Measurements from ENCODE around the gene KISS1R.
"Not testable (repeated sequence)": the region's sequence is repeated elsewhere in the genome, so short reads cannot be mapped to it uniquely, and the experiment has no call there.

Gene KISS1R

DNA sequence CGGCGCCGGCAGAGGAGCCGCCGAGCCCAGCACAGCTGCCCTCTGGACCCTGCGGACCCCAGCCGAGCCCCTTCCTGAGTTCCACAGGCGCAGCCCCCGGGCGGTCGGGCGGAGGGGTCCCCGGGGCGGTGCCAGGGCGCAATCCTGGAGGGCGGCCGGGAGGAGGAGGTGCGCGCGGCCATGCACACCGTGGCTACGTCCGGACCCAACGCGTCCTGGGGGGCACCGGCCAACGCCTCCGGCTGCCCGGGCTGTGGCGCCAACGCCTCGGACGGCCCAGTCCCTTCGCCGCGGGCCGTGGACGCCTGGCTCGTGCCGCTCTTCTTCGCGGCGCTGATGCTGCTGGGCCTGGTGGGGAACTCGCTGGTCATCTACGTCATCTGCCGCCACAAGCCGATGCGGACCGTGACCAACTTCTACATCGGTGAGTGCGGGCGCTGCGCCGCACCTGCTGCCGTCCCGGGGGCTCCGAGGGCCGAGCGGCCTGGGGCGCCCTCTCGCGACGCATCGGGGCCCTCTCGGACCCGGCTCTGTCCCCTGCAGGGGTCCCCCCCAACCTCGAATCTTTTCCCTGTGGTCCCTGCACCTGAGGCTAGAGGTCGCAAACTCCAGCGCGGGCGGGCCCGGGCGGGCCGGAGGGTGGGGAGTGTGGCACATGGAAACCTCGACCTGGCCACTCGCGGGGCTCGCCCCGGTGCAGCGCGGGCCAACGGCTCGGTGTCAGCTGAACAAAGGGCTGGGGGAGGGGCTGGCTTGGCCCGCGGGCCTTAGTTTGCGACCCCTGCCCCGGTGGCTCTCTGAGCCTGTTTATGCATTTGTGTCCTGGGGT lies at the start of gene KISS1R:
Gene KISS1R (plus strand): TSS at position 11 of the 829 bp plus-strand sequence. CDS start 170 bp downstream, at position 181.
- DNase-seq = peak; percentile 45

DNA sequence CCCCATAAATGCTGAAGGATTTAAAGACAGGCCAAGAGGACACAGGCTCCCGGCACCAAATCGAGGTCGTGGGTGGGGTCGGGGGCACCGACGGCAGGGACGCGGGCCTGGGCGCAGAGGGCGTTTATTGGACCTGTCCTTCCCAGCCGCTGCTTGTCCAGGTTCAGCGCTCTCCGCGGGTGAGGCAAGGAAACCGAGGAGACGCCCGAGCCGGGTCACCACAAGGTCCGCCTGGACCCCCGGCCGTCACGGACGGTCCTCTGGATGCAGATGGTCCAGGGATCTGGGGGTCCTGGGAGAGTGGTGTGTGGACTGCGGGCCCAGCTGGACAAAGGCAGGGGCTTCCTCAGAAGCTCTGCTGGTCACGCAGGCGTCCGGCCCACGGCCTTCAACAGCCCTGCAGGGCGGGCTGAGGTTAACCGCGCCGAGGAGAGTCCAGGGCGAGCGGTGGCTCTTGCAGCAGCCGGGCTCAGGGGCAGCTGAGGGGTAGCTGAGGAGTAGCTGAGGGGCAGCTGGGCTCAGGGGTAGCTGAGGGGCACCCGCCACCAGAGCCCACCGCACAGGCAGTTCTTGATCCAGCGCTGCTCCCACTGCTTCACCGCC lies 49.2 kb upstream of the KISS1R start:
- DNase-seq = no peak

DNA sequence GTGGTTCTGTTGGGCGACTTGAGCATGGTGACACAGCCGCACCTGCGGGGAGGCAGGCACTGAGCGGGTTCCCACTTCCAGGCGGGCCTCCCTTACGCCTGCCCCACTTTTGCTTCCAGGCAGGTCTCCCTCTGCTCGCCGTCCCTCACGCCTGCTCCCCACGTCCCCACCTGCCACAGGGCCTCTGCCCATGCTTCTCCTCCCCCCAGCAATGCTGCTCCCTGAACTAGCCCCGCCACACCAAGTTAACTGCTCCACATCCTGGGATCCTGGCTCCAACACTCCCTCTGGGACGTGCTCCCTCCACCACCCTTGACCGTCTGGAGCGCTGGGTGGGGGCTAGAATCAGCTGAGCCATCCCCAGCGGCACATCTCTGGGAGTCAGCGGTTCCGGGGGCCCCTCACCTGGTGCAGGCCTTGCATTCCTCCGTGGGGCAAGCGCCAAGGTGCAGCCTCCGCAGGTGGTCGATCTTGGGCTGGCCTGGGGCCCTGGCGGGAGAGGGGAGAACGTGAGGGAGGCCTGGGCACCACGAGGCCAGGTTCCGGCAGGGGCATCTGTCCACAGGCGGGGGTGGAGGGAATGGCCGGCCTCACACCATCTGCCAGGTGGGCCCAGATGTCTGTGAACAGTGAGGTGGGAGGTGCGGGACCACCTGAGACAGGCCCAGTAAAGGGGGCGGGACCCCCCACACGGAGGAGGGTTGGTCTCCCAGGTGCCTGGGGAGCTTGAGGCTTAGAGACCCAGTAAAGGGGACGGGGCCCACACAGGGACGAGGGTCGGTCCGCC lies 48.5 kb upstream of the KISS1R start:
- DNase-seq = no peak

DNA sequence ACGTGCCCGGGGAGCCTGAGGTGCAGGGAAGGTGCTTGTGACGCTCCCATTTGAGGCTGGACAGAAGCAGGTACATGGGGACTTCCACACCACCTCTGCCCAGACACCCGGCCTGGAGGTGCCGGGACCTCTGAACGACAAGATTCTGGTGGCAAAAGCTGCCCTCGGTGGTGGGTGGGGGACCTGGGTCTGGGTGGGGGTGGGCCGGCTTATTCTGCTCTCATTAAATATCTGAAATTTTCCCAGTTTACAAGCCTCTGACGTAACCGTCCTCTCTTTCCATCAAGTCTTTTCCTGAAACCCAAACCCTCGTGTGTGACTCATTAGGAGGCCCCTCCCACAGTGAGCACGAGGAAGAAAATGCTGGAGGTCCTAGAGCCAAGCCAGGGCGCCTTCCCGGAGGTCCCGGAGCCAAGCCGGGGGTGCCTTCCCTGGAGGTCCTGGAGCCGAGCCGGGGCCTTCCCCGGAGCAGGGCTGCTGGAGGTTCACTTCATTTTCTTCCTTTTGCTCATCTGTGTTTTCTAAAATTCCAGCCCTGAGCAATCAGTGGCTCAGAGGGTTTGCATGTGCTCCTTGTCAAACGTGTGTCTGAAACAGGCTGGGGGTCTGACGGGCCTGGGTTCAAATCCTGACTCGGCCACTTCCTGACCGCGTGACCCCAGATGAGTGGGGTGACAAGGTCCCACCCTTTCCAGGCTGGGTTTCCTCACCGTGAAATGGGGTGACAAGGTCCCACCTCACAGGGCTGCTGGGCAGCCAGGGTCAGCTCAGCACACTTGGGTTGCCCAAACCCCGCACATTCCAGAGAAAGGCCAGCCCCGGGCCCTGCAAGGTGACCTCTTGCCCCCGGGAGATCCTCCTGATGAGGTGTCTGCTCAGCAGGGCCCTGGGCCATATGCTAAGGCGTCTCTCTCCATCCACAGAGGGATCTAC lies 47.6 kb upstream of the KISS1R start:
- DNase-seq = no peak

DNA sequence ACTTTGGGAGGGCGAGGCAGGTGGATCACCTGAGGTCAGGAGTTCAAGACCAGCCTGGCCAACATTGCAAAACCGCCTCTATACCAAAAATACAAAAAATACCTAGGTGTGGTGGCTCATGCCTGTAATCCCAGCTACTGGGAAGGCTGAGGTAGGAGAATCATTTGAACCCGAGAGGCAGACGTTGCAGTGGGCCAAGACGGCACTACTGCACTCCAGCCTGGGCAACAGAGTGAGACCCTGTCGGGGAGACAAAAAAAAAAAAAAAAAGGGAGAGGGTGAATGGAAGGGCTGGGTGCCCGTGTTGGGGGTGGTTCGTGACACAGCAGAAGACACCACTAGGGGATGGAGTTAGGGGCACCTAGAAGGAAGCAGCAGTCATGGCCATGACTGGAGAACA lies 46.8 kb upstream of the KISS1R start:
- DNase-seq = no peak

DNA sequence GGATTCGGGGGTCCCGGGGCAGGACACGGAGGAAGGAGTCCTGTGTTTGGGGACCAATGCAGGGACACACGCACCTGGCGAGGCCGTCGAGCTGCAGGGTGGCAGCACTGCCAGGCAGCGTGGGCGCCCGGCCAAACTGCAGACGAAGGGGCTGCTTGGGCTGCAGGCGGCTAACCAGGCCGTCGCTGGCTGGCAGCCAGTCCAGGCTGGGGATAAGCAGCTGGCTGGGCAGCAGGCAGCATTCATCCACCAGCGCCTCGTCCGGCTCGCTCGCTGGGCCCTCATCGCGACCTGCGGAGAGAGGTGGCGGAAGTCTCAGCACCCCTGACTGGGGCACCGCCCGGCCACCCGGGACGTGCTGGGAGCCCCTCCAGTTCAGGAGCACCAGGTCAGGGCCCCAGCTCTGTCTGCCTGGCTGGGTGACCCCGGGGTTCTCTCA lies 46.2 kb upstream of the KISS1R start:
- no peak for DNase-seq

DNA sequence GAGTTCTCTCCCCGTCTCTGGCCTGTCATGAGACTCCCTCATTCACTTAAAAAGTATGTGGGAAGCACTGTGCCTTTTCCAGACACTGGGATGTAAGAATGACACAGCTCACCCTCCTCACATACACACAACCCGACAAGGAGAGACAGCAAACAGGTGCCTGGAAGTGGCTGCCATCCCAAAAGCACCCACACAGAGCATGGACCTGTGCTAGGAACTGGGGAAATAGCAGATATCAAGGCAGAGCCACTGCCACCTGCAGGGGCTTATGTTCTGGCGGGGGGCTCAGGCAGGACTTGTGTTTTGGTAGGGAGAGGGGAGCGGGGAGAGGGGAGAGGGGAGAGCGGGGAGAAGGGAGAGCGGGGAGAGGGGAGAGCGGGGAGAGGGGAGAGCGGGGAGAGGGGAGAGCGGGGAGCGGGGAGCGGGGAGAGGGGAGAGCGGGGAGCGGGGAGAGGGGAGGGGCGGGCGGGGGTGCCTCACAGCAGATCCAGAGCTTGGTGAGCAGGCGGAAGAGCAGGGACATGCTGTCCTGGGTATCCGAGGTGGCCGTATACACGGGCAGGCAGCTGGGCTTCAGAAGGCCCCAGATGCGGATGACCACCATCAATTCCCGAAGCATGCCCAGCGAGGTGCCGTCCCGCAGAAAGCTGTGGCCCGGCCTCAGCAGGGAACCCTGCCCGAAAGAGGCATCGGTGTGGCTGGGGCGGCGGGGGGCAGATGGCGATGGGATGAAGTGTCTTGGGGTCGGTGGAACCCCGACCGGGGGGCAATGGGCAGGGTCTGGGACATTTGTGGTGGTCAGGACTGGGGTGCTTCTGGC lies 45.5 kb upstream of the KISS1R start:
- no peak for DNase-seq

DNA sequence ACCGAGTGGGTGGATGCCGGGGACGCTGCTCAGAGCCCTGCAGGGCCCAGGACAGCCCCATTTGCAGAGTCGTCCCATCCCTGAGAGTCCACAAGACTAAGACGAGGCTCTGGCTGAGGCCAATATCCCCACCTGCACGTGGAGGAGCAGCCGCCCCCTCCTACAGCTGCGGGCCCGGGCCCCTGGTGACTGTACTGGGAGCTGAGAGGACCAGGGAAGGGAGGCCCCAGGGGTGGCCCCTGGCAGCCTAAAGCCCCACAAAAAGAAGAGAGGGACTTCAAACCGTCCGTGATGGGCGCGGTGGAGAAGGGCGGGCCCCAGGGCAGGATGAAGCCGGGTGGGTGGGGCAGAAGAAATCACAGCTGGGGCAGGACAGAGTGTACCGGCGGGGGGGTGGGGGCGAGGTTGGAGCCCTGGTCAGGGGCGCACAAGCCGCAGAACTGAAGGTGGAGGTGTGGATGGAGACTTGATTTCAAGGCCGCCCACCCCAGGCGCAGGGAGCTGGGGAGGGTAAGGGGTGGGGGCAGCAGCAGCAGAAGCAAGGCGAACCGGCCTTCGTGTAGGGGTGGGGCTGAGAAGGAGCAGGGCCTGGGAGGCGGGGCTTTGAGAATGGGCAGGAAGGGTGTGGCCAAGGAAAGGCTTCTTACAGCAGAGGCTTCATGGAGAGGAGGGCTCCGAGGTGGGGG lies 44.7 kb upstream of the KISS1R start:
- DNase-seq = peak; percentile 77

DNA sequence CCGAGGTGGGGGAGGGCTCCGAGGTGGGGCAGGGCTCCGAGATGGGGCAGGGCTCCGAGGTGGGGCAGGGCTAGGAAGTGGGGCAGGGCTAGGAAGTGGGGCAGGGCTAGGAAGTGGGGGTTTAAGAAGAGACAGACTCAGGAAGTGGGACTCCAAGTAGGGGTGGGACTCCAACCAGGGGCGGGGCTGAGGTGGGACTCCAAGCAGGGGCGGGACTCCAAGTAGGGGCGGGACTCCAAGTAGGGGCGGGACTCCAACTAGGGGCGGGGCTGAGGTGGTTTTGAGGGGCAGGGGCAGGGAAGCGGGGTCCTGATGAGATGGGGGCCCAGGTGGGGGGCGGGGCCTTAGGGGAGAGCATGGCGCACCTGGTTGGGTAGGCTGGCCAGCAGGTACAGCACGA lies 44.0 kb upstream of the KISS1R start:
- peak; percentile 61 for DNase-seq

DNA sequence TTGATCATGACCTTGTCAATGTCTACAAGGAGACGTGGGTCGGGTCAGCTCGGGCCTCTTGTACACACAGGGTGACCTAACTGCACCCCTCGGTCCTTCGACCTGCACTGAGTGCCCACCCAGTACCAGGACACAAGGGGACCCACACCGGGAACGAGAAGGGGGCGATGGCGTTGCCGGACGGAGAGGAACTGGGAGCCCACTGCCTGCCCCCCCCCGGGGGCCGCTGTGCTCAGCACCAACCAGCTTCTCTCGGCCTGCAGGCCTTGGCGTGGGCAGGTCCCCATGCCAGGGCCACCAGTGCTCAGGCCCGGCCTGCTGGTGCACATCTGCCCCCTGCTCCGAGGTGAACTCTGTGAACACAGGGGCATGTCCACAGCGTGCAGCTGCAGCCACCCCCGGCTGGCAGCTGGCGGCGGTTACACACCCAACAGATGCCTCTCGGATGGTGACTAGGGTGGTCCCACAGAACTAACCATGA lies 43.5 kb upstream of the KISS1R start:
- no peak for DNase-seq

DNA sequence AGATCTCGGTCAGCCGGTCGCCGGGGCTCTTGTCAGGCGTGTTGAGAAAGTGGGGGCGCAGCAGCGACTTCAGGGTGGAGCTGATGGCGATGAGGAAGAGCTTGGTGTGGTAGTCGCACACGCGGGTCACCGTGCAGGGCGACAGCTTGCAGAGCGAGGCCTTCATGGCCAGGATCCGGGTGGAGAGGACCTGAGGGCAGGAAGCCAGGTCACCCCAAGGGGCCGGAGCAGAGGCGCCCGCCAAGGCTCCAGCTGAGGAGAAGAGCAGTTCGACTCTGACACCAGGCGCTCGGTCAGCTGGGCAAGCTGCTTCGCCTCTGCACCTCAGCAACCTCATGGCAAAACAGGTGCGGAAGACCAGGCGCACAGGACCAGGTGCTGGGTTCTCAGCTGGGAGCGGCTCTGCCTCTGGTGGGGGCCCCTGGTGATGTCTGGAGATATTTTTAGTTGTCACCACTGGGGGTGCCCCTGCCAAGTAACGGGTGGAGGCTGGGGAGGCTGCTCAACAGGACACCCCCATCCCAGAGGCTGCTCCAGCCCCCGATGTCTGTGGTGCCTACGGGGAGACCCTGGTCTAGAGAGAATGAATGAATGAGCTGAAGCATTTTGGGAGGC lies 41.8 kb upstream of the KISS1R start:
- no peak for DNase-seq

DNA sequence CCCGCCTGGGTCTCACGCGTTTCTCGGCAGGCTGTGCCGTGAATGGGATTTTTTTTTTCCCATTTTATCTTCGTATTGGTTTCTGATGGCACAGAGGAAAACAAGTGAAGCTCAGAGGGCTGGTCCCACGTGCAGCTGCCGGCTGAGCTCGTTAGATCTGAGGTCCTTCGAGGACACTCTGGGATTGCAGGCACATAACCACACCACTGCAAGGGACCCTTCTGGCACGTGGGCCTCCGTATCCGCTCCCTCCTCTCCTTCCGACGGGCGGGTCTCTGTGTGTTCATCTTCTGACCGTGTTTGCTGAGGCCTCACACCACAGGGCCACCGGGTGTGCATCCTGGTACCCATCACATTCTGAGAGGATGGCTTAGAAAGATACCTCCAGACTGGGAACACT lies 41.0 kb upstream of the KISS1R start:
- no peak for DNase-seq

DNA sequence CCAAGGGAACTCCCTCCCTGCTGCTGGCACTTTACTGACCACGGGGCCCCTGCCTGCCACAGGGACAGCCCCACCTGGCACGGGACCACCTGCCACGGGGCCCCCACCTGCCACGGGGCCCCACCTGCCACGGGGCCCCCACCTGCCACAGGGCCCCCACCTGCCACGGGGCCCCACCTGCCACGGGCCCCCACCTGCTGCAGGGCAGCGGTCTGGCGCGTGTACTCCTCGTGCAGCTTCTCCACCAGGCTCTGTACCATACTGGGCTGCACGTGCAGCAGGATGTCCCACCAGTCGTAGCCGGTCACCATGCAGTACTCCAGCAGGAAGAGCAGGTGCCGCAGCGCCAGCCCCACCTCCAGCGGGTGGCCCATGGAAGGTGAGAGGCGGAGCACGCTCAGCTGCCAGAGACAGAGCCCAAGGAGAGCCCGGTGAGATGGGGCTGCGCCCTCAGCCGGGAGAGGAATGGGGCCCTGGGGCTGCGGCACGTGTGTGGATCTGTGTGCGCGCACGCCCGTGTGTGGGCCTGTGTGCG lies 40.3 kb upstream of the KISS1R start:
- DNase-seq = no peak

DNA sequence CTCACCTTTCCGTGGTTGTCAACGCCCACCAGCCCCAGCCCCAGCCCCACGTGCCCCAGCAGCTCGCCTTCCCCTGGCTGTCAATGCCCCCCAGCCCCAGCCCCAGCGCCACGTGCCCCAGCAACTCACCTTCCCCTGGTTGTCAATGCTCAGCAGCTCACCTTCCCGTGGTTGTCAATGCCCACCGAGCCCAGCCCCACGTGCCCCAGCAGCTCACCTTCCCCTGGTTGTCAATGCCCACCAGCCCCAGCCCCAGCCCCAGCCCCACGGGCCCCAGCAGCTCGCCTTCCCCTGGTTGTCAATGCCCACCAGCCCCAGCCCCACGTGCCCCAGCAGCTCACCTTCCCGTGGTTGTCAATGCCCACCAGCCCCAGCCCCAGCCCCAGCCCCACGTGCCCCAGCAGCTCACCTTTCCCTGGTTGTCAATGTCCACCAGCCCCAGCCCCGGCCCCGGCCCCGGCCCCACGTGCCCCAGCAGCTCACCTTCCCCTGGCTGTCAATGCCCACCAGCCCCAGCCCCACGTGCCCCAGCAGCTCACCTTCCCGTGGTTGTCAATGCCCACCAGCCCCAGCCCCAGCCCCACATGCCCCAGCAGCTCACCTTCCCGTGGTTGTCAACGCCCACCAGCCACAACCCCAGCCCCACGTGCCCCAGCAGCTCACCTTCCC lies 39.0 kb upstream of the KISS1R start:
- not testable (repeated sequence) for DNase-seq

DNA sequence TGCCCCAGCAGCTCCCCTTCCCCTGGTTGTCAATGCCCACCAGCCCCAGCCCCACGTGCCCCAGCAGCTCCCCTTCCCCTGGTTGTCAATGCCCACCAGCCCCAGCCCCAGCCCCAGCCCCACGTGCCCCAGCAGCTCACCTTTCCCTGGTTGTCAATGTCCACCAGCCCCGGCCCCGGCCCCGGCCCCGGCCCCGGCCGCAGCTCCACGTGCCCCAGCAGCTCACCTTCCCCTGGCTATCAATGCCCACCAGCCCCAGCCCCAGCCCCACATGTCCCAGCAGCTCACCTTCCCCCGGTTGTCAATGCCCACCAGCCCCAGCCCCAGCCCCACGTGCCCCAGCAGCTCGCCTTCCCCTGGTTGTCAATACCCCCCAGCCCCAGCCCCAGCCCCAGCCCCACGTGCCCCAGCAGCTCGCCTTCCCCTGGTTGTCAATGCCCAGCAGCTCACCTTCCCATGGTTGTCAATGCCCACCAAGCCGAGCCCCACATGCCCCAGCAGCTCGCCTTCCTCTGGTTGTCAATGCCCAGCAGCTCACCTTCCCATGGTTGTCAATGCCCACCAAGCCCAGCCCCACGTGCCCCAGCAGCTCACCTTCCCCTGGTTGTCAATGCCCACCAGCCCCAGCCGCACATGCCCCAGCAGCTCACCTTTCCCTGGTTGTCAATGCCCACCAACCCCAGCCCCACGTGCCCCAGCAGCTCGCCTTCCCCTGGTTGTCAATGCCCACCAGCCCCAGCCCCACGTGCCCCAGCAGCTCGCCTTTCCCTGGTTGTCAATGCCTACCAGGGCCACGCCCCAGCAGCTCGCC lies 38.2 kb upstream of the KISS1R start:
- not testable (repeated sequence) for DNase-seq

DNA sequence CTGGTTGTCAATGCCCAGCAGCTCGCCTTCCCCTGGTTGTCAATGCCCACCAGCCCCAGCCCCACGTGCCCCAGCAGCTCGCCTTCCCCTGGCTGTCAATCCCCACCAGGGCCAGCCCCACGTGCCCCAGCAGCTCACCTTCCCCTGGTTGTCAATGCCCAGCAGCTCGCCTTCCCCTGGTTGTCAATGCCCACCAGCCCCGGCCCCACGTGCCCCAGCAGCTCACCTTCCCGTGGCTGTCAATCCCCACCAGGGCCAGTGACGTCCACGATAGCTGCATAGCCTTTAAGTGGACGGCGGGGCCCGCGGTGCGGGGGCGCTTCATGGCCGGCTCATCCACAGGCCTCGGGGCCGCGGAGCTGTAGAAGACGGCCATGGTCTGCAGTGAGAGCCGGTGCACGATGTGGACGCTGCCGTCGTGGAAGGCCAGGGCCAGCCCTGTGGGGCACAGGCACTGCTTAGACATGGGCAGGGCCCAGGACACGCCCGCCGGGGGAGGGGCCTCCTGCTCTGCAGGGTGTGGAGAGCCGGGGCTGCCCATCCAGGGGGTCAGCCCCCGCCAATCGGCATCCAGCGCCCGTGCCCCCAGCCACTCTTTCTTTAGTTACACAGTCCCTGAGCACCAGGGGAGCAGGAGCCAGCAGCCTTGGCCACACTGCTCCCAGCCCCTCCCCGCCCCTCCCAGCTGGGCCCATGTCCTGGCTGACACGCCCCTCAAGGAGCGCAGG lies 37.3 kb upstream of the KISS1R start:
- no peak for DNase-seq

DNA sequence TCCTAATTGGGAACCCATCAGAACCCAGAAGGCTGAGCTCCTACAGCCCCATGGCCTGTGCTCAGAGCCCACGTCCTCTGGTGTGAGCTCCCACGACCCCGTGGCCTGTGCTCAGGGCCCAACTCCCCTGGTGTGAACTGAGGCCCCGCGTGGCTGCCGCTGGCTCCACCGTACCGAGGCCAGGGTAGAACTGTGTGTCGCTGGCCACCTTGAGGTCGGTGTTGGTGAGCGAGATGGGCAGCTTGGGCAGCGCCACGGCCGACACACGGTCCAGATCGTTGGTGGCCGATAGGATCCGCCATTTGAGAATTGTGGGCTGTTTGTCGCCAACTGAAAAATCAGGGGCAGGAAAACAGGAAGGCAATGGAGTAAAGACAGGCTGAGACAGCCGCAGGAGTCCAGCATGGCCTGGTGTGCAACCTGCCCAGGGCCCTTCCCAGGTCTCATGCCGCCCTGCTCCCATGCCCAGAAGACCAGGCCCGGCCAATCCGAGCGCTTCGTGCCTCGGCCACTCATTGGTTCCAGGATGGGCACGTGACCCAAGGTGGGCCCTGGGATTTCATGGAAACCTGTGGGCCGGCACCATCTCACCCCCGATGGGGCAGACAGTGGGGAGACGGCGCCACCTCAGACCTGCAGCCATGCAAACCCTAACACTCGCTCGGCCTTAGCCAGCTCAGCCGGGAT lies 35.6 kb upstream of the KISS1R start:
- no peak for DNase-seq
